ENCODE measurements around the gene CLEC2L.
A peak's percentile ranks its signal among the peaks of the same experiment; 100 is the strongest.

The CLEC2L gene

GRCh38 chr7:139490130-139490529 is 33.4 kb upstream of the CLEC2L start:
- no peak overlapping the region for H3K4me2 ChIP-seq
- H4K20me1 ChIP-seq: no peaks in the 10 kb centered on the region
- H3K27ac ChIP-seq: no peak overlapping the region
- no peak overlapping the region for H3K9ac ChIP-seq
- TF ChIP-seq Cebpa-rat (IDR thresholded peaks at IDR 0.05): no peak
- peaks cover 23% of the 10 kb centered on the region for H3K4me1 ChIP-seq
- peaks cover 3% of the 10 kb centered on the region for H3K27me3 ChIP-seq
- peaks cover 14% of the 10 kb centered on the region for H3K9me3 ChIP-seq
- no peaks in the 10 kb centered on the region for H3K36me3 ChIP-seq
- no peak overlapping the region for H3K4me3 ChIP-seq

GRCh38 chr7:139492293-139492692 is 31.2 kb upstream of the CLEC2L start:
- Histone ChIP-seq H3K36me3 (no peaks in the 10 kb centered on the region), H3K4me3 (no peak overlapping the region), H4K20me1 (no peaks in the 10 kb centered on the region), H3K4me2 (no peak overlapping the region), H3K4me1 (peaks cover 24% of the 10 kb centered on the region), H3K27ac (no peak overlapping the region), H3K27me3 (no peaks in the 10 kb centered on the region), H3K9ac (no peak overlapping the region), H3K9me3 (peaks cover 14% of the 10 kb centered on the region)
- no peak for TF ChIP-seq Cebpa-rat (IDR thresholded peaks at IDR 0.05)

DNA sequence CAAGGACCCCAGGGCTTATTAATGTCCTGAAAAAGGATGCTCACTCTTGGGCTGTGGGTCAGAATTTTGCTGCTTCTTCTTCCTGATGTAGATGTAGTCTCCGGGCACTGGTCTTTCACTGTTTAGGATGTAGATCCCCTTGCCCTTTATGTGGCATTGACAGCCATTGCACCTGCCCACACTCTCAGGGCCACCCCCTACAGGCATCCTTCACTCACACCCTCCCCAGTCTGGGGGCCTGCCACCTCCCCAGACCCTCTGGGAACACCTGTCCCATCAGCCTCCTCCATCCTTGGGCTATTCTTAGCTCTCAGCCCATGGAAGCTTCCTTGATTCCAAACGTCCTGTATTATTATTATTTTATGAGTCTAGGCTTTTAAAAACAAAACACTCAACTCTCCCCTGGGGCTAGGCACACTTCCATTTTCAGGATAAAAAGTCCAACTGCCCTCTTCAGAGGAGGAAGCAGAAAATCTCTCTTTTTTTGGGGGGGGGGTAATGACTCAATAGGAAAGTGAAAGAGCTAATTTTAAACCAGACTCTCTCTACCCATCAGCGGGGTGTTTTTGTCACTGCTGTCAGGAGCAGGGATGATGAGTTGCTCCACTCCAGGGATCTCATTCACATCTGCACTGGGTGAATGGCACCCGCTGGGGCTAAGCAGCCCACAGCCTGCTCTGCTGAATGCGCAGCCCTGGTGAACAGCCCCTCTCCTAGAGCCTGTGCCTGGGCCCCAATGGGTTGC is 28.5 kb upstream of the CLEC2L start:
- Histone ChIP-seq H3K36me3 (no peaks in the 10 kb centered on the region), H3K4me3 (no peak overlapping the region), H3K9ac (peak overlapping the region; percentile 55), H3K27me3 (no peaks in the 10 kb centered on the region), H3K27ac (peak overlapping the region; percentile 46; the same call in 1 of the 2 replicates), H3K4me1 (peaks cover 24% of the 10 kb centered on the region), H4K20me1 (no peaks in the 10 kb centered on the region), H3K4me2 (peak overlapping the region; percentile 80), H3K9me3 (peaks cover 14% of the 10 kb centered on the region)
- TF ChIP-seq Cebpa-rat (IDR thresholded peaks at IDR 0.05): no peak

DNA sequence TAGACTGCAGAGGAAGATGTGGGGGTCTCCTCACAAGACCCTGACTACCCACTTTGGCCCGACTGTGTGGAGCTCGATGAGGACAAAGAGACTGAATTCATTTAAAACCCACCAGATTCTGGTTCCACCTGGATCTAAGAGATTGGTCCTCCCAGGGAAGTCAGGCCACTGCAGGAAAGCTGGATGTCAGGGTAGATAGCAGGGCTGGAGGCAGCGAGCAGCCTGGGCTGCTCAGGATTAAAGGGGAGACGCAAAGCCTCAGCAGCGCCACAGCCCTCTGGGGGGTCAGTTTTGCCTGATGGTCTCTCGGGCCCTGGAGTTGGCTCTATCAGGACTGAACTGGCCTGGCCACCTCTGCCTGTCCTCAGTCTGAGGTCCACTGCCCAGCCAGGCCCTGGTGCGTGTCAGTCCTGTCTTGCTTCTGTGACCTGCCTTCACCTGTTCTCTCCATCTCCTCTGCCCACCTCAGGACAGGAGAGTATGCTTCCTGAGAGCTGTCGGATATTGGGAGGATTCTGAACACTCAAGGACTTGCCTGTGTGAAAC is 27.8 kb upstream of the CLEC2L start:
- Histone ChIP-seq H3K9me3 (peaks cover 14% of the 10 kb centered on the region), H3K36me3 (no peaks in the 10 kb centered on the region), H3K4me2 (peak overlapping the region; percentile 80), H4K20me1 (no peaks in the 10 kb centered on the region), H3K4me3 (no peak overlapping the region), H3K9ac (peak overlapping the region; percentile 55), H3K4me1 (peaks cover 24% of the 10 kb centered on the region), H3K27ac (peak overlapping the region; percentile 46; the same call in 1 of the 2 replicates), H3K27me3 (no peaks in the 10 kb centered on the region)
- no peak for TF ChIP-seq Cebpa-rat (IDR thresholded peaks at IDR 0.05)

DNA sequence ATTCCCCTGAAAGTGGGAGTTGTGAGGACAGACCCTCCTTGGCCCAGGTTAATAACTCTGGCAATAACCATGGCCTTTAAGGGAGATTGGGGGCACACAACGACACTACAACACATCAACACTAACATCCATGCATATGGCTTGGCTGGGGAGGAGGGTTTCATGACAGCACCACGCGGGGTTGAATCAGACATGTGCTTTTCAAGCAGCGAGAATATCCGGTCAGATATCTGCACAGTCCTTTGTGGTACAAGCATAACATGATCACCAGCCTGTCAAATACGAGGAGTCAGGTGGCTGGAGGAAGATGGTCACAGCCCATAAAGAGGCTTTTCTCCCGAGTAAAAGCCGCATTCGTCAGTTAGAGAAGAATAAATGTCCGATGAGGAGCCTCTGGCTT is 27.0 kb upstream of the CLEC2L start:
- Histone ChIP-seq H3K4me1 (peaks cover 24% of the 10 kb centered on the region), H3K27me3 (no peaks in the 10 kb centered on the region), H3K4me3 (no peak overlapping the region), H3K36me3 (no peaks in the 10 kb centered on the region), H3K9ac (no peak overlapping the region), H3K9me3 (peaks cover 14% of the 10 kb centered on the region), H4K20me1 (no peaks in the 10 kb centered on the region), H3K4me2 (peak overlapping the region; percentile 80; the same call in 1 of the 2 replicates), H3K27ac (no peak overlapping the region)
- TF ChIP-seq Cebpa-rat (IDR thresholded peaks at IDR 0.05): no peak

GRCh38 chr7:139500770-139501138 is 22.7 kb upstream of the CLEC2L start:
- peaks cover 11% of the 10 kb centered on the region for H3K4me1 ChIP-seq
- H3K9ac ChIP-seq: no peak overlapping the region
- no peaks in the 10 kb centered on the region for H3K27me3 ChIP-seq
- no peak for TF ChIP-seq Cebpa-rat (IDR thresholded peaks at IDR 0.05)
- no peak overlapping the region for H3K4me2 ChIP-seq
- no peaks in the 10 kb centered on the region for H3K36me3 ChIP-seq
- H3K27ac ChIP-seq: no peak overlapping the region
- no peak overlapping the region for H3K4me3 ChIP-seq
- no peaks in the 10 kb centered on the region for H4K20me1 ChIP-seq
- no peaks in the 10 kb centered on the region for H3K9me3 ChIP-seq

GRCh38 chr7:139502226-139502625 is 21.3 kb upstream of the CLEC2L start:
- Histone ChIP-seq H3K4me1 (peaks cover 11% of the 10 kb centered on the region), H3K27ac (no peak overlapping the region), H3K36me3 (no peaks in the 10 kb centered on the region), H3K9me3 (no peaks in the 10 kb centered on the region), H3K4me2 (no peak overlapping the region), H4K20me1 (no peaks in the 10 kb centered on the region), H3K27me3 (no peaks in the 10 kb centered on the region), H3K9ac (no peak overlapping the region), H3K4me3 (no peak overlapping the region)
- no peak for TF ChIP-seq Cebpa-rat (IDR thresholded peaks at IDR 0.05)

DNA sequence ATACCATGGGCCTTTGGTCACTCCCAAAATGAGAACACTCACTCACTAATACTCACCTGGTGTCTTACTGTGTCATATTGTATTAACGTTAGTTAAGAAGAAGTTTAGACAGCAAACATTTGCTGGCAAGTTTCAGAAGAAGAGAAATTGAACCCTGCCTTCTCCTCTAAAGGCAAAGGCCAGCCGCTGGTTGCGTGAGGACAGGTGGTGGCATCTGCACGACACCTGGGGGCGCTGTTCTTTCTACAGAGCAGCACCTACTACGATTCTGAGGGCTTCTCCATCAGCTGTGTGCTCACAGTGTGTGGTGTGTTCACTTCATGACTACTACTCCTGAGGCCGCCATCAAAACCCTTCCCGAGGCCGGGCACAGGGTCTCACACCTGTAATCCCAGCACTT is 17.9 kb upstream of the CLEC2L start:
- H3K27me3 ChIP-seq: no peaks in the 10 kb centered on the region
- no peaks in the 10 kb centered on the region for H3K36me3 ChIP-seq
- no peaks in the 10 kb centered on the region for H3K9me3 ChIP-seq
- no peaks in the 10 kb centered on the region for H4K20me1 ChIP-seq
- no peak overlapping the region for H3K9ac ChIP-seq
- no peak for TF ChIP-seq Cebpa-rat (IDR thresholded peaks at IDR 0.05)
- H3K4me3 ChIP-seq: no peak overlapping the region
- no peak overlapping the region for H3K27ac ChIP-seq
- H3K4me1 ChIP-seq: peaks cover 11% of the 10 kb centered on the region
- 0 out of 2 replicates have a peak overlapping the region, but pooled peaks have one; percentile 7 for H3K4me2 ChIP-seq

DNA sequence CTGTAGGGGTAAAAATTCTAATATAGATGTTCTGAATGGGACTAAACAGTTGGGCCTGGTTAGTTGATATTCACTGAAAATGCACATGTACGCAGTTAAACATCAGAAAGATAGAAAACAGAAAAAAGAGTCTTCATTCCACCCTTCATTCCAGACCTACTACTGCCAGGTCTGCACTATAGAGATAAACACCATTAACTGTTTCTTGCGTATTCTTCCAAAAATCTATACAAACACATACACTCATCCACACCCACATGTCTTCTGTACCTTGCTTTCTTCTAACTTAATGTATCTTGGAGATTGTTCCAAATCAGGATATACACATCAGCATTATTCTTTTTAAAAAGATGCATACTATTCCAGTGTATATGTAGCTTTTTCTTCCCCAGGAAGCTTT is 13.9 kb upstream of the CLEC2L start:
- H3K27me3 ChIP-seq: no peaks in the 10 kb centered on the region
- H4K20me1 ChIP-seq: no peaks in the 10 kb centered on the region
- H3K4me1 ChIP-seq: peaks cover 11% of the 10 kb centered on the region
- H3K9ac ChIP-seq: no peak overlapping the region
- H3K27ac ChIP-seq: no peak overlapping the region
- H3K36me3 ChIP-seq: no peaks in the 10 kb centered on the region
- H3K4me3 ChIP-seq: no peak overlapping the region
- H3K4me2 ChIP-seq: no peak overlapping the region
- no peak for TF ChIP-seq Cebpa-rat (IDR thresholded peaks at IDR 0.05)
- no peaks in the 10 kb centered on the region for H3K9me3 ChIP-seq

GRCh38 chr7:139511315-139511714 is 12.2 kb upstream of the CLEC2L start:
- Histone ChIP-seq H3K36me3 (no peaks in the 10 kb centered on the region), H3K27ac (no peak overlapping the region), H3K4me3 (no peak overlapping the region), H4K20me1 (no peaks in the 10 kb centered on the region), H3K4me1 (peaks cover 2% of the 10 kb centered on the region), H3K9ac (no peak overlapping the region), H3K27me3 (no peaks in the 10 kb centered on the region), H3K4me2 (no peak overlapping the region), H3K9me3 (no peaks in the 10 kb centered on the region)
- TF ChIP-seq Cebpa-rat (IDR thresholded peaks at IDR 0.05): no peak

Measured in BLaER1 (cell line).